H1 (cell line): Measurements from ENCODE around the gene URM1. TPM values are rescaled to one million over a fixed set of nuclear protein-coding genes. Genes with fewer than 3 reads are reported as not detected.

ENCODE experiments used
- CTCF ChIA-PET: fragments of 300-600 bp; sonication (Branson Sonifier 250); formaldehyde crosslinking; loops from one replicate; lab custom pipeline; 2021; ENCODE audit not compliant: partially characterized antibody; lab: Charles Lee
- POLR2A ChIA-PET: fragments of 300-600 bp; sonication (Branson Sonifier 250); formaldehyde crosslinking; loops from one replicate; lab custom pipeline; 2021; ENCODE audit warnings: inconsistent platforms; ENCODE audit not compliant: partially characterized antibody; lab: Charles Lee
- DNase-seq, 2 experiments: peaks; one replicate each; pipeline versions ENCODE4 v3.0.0 to v3.0.0-alpha.2; 2010 to 2022; ENCODE audit warnings: low spot score in 2 of 2, low read depth in 1 of 2, mixed read lengths in 1 of 2
- FAIRE-seq: peaks from 2 replicates; lab custom pipeline; 2011; peaks lifted over from hg19 to GRCh38; lab: Jason Lieb, UNC
- H2AFZ ChIP-seq: 2 replicates; pipeline ENCODE4 v1.8.1; 2012; ENCODE audit warnings: low read length, inconsistent platforms
- H2AK5ac ChIP-seq: 2 replicates; pipeline ENCODE4 v1.6.1; 2013; ENCODE audit warnings: low read depth, low read length
- H2BK120ac ChIP-seq: replicated peaks from 2 replicates; pipeline ENCODE3; 2013; ENCODE audit warnings: low read depth, low read length, inconsistent platforms
- H2BK12ac ChIP-seq: 2 replicates; pipeline ENCODE4 v1.6.1; 2013; ENCODE audit warnings: low read depth, low read length
- H2BK15ac ChIP-seq: 2 replicates; pipeline ENCODE4 v1.6.1; 2013; ENCODE audit warnings: low read length
- H2BK20ac ChIP-seq: 2 replicates; pipeline ENCODE4 v1.6.1; 2013; ENCODE audit warnings: low read length
- H2BK5ac ChIP-seq: 2 replicates; pipeline ENCODE4 v1.6.1; 2013; ENCODE audit warnings: low read depth, low read length
- H3K14ac ChIP-seq: 2 replicates; pipeline ENCODE4 v1.6.1; 2013; ENCODE audit warnings: inconsistent platforms; ENCODE audit not compliant: insufficient read length
- H3K18ac ChIP-seq: 2 replicates; pipeline ENCODE4 v1.6.1; 2013; ENCODE audit warnings: low read length; ENCODE audit errors: extremely low read depth
- H3K23ac ChIP-seq: 2 replicates; pipeline ENCODE4 v1.6.1; 2013; ENCODE audit warnings: inconsistent platforms; ENCODE audit not compliant: insufficient read length
- H3K23me2 ChIP-seq: 2 replicates; pipeline ENCODE4 v1.6.1; 2013; ENCODE audit warnings: low read depth, low read length
- H3K27ac ChIP-seq: 2 replicates; pipeline ENCODE4 v1.6.1; 2011; ENCODE audit warnings: low read depth, low read length, inconsistent platforms
- H3K27me3 ChIP-seq, 4 experiments: replicated peaks in 1 of 4; 1 replicate in 1 of 4; 2 replicates in 3 of 4; pipeline versions ENCODE4 v1.6.1 to v1.8.1; 2011 to 2013; ENCODE audit warnings: low read length in 3 of 4, mild to moderate bottlenecking in 3 of 4, inconsistent platforms in 2 of 4, mixed read lengths in 2 of 4, moderate library complexity in 1 of 4; ENCODE audit not compliant: control insufficient read depth in 3 of 4, insufficient read depth in 3 of 4; ENCODE audit errors: extremely low read depth in 1 of 4
- H3K36me3 ChIP-seq, 4 experiments: 2 replicates each; pipeline versions ENCODE4 v1.6.1 to v1.8.1; 2011 to 2013; ENCODE audit warnings: mild to moderate bottlenecking in 4 of 4, low read length in 3 of 4, moderate library complexity in 2 of 4, control low read depth in 1 of 4, inconsistent platforms in 1 of 4; ENCODE audit not compliant: insufficient read depth in 4 of 4, control insufficient read depth in 2 of 4
- H3K4ac ChIP-seq: replicated peaks from 2 replicates; pipeline ENCODE3; 2013; ENCODE audit warnings: low read length, low read depth, mixed read lengths, inconsistent platforms; ENCODE audit not compliant: insufficient read length
- H3K4me1 ChIP-seq, 4 experiments: replicated peaks in 1 of 4; 1 replicate in 1 of 4; 2 replicates in 3 of 4; pipeline versions ENCODE4 v1.6.1 to v1.8.1; 2011 to 2013; ENCODE audit warnings: low read length in 3 of 4, inconsistent platforms in 2 of 4, mixed read lengths in 1 of 4; ENCODE audit not compliant: insufficient read depth in 4 of 4, control insufficient read depth in 3 of 4
- H3K4me2 ChIP-seq, 2 experiments: 2 replicates each; pipeline versions ENCODE4 v1.6.1 to v1.8.1; 2011 to 2013; ENCODE audit warnings: low read depth in 2 of 2, low read length in 2 of 2, control low read depth in 1 of 2, inconsistent platforms in 1 of 2, mild to moderate bottlenecking in 1 of 2; ENCODE audit not compliant: insufficient read depth in 1 of 2
- H3K4me3 ChIP-seq, 4 experiments: fragments of 200-600, 300-600 bp in 1 of 4; sonication (generic), shearing (Covaris generic), sonication (Bioruptor Twin) in 1 of 4; 2 replicates each; pipeline versions ENCODE4 v1.5.1 to v1.8.1; 2011 to 2016; ENCODE audit warnings: low read length in 4 of 4, low read depth in 3 of 4, control low read depth in 2 of 4, inconsistent platforms in 2 of 4, mild to moderate bottlenecking in 2 of 4, mixed read lengths in 1 of 4, moderate library complexity in 1 of 4; ENCODE audit not compliant: insufficient read depth in 2 of 4; ENCODE audit errors: extremely low read depth in 1 of 4
- H3K56ac ChIP-seq: replicated peaks from 2 replicates; pipeline ENCODE3; 2013; ENCODE audit warnings: low read depth, mild to moderate bottlenecking, mixed read lengths, low read length, inconsistent platforms; ENCODE audit not compliant: insufficient read length
- H3K79me1 ChIP-seq: 2 replicates; pipeline ENCODE4 v1.6.1; 2013; ENCODE audit warnings: low read depth, low read length, control low read depth
- H3K79me2 ChIP-seq, 2 experiments: 2 replicates each; pipeline versions ENCODE4 v1.6.1 to v1.8.1; 2012 to 2013; ENCODE audit warnings: low read length in 2 of 2, mild to moderate bottlenecking in 2 of 2, inconsistent platforms in 1 of 2; ENCODE audit not compliant: insufficient read depth in 2 of 2, control insufficient read depth in 1 of 2
- H3K9ac ChIP-seq, 4 experiments: replicated peaks in 1 of 4; 1 replicate in 1 of 4; 2 replicates in 3 of 4; pipeline versions ENCODE4 v1.6.1 to v1.8.1; 2011 to 2013; ENCODE audit warnings: low read depth in 3 of 4, low read length in 3 of 4, control low read depth in 2 of 4, mild to moderate bottlenecking in 2 of 4, moderate library complexity in 2 of 4, inconsistent platforms in 1 of 4; ENCODE audit errors: extremely low read depth in 1 of 4
- H3K9me3 ChIP-seq, 2 experiments: 2 replicates each; pipeline versions ENCODE4 v1.6.1 to v1.8.1; 2012 to 2013; ENCODE audit warnings: mild to moderate bottlenecking in 2 of 2, moderate library complexity in 2 of 2, control low read depth in 1 of 2, inconsistent platforms in 1 of 2, low read depth in 1 of 2, low read length in 1 of 2, mixed read lengths in 1 of 2; ENCODE audit not compliant: insufficient read depth in 2 of 2
- H4K20me1 ChIP-seq, 2 experiments: replicated peaks in 1 of 2; 2 replicates each; pipeline versions ENCODE3 to v1.8.1; 2011 to 2013; ENCODE audit warnings: inconsistent platforms in 2 of 2, low read length in 2 of 2, mild to moderate bottlenecking in 1 of 2; ENCODE audit not compliant: insufficient read depth in 2 of 2, control insufficient read depth in 1 of 2
- H4K5ac ChIP-seq: 2 replicates; pipeline ENCODE4 v1.6.1; 2013; ENCODE audit warnings: low read length, low read depth, mixed read lengths, inconsistent platforms; ENCODE audit not compliant: insufficient read length
- H4K8ac ChIP-seq: 2 replicates; pipeline ENCODE4 v1.8.0; 2013; ENCODE audit warnings: mild to moderate bottlenecking, moderate library complexity, low read length, inconsistent platforms; ENCODE audit not compliant: insufficient read depth; ENCODE audit errors: extremely low read depth
- H4K91ac ChIP-seq: replicated peaks from 2 replicates; pipeline ENCODE3; 2013; ENCODE audit warnings: low read length, mixed read lengths, inconsistent platforms; ENCODE audit not compliant: insufficient read length
- JUN ChIP-seq: IDR thresholded peaks from 2 replicates; pipeline ENCODE4 v1.6.1; 2011; ENCODE audit warnings: low read depth, mild to moderate bottlenecking, improper control_type of control experiment, low read length
- KDM1A ChIP-seq: fragments of 200-600, 300-600 bp; sonication (generic); IDR thresholded peaks from 2 replicates; pipeline ENCODE4 v1.7.1; 2016; ENCODE audit warnings: mild to moderate bottlenecking, low read length, borderline replicate concordance
- KDM5A ChIP-seq: fragments of 200-600 bp; IDR thresholded peaks from 2 replicates; pipeline ENCODE4 v1.7.1; 2012; ENCODE audit warnings: mild to moderate bottlenecking, low read length, inconsistent platforms, mixed read lengths
- TBP ChIP-seq: IDR thresholded peaks from 2 replicates; pipeline ENCODE4 v1.6.1; 2011; ENCODE audit warnings: low read depth, low read length, improper control_type of control experiment
- WGBS, 2 experiments: shearing (Covaris generic) in 1 of 2; methylation state at CpG; one replicate each; pipeline versions ENCODE4 v1.1.6 to v1.1.7; 2013 to 2015; ENCODE audit warnings: low lambda C conversion rate in 2 of 2, mixed read lengths in 2 of 2, inconsistent platforms in 1 of 2, low coverage in 1 of 2, missing lambda C conversion rate in 1 of 2; ENCODE audit not compliant: insufficient replicate concordance in 2 of 2, insufficient coverage in 1 of 2, insufficient read length in 1 of 2; ENCODE audit errors: extremely low coverage in 1 of 2, missing lambda C conversion rate in 1 of 2; 5-methylcytosine and 5-hydroxymethylcytosine counted together
- polyA plus RNA-seq, 7 experiments: library from polyadenylated mRNA; depleted of rRNA in 3 of 7; stranded (reverse) in 5 of 7; unstranded in 2 of 7; fragments of >200 nt in 5 of 7; fragments of 200-250 nt in 2 of 7; gene quantifications; 1 replicate in 5 of 7; 2 replicates in 1 of 7; 4 replicates in 1 of 7; pipeline versions ENCODE4 v1.2.1 to v1.2.3, GENCODE V29; 2011 to 2013; ENCODE audit warnings: missing spikeins in 2 of 7, mixed read lengths in 2 of 7
- total RNA-seq: library from RNA; stranded (reverse); fragmentation: NEBNext Ultra II Directional; extraction: Animal tissue kit (Norgen Biotek cat#: 25700); gene quantifications from 2 replicates; pipeline ENCODE4 v1.2.1, GENCODE V29; 2021

Gene URM1
- total and polyA plus RNA-seq, 2 of the 8 experiments (the other 6 are each of a cell fraction or from before 2014, with no cell fraction given) = 58.3 to 62.3 TPM

DNA sequence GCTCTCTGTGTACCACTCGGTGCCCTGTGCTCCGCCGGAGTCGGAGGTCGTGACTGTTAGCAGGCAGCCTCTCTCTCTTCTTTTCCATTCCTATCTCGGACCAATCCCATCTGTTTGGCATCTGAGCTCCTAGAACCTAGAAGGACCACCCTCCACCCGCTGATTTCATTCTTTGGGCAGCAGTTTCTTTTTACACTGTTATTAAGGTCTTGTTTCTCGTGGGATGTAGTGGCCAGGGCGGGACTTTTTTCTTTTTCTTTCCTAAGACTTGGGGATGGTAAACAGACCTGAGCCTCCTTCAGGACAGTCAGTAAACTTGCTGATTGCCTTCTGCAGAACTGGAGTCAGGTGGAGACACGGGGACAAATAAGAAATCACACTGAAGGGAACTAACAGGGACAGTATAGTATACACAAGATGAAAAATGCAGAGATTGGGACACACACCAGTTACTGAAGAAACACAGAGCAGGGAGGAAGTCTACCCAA, 500 bp downstream of the URM1 start:
- no peak overlapping the region for H2BK15ac ChIP-seq
- no peak for DNase-seq
- H3K27me3 ChIP-seq = peaks cover 6 to 17% (median 9%) of the 10 kb centered on the region in 4 experiments
- POLR2A ChIA-PET = interaction anchor here (0.9 to 6.2 kb wide), 7 partner anchors 12 to 157 kb away, joined by 3 to 52 read pairs (median 5); partner anchors contain the start of genes GOLGA2 and SWI5
- CTCF ChIA-PET = interaction anchor here (0.6 to 25.1 kb wide), 7 partner anchors 9 to 77 kb away, joined by 3 to 544 read pairs (median 5); no protein-coding TSS in a partner anchor
- no peak overlapping the region for H4K5ac ChIP-seq
- TF ChIP-seq KDM1A (no peak), TBP (no peak), JUN (no peak), KDM5A (peak; percentile 73; the same call in 1 of the 2 replicates)
- TF ChIP-seq, all 59 proteins: peak for 1
- Histone ChIP-seq H3K4ac (no peak overlapping the region), H3K36me3 (no peaks in the 10 kb centered on the region; a peak in 2 of 8 replicates), H4K8ac (0 out of 2 replicates have a peak overlapping the region, but pooled peaks have one; percentile 19), H2AFZ (peak overlapping the region; percentile 65; the same call in 1 of the 2 replicates), H3K9me3 (no peaks in the 10 kb centered on the region), H3K79me1 (peaks cover 10% of the 10 kb centered on the region; the same call in 1 of the 2 replicates), H3K23ac (no peak overlapping the region), H3K27ac (no peak overlapping the region), H2AK5ac (no peak overlapping the region), H3K4me1 (peaks cover 0 to 8% (median 3%) of the 10 kb centered on the region in 4 experiments; a peak in 4 of 7 replicates), H2BK20ac (no peak overlapping the region), H3K9ac (peak overlapping the region; percentile 43 to 78 (median 70)), H3K4me3 (peak overlapping the region; percentile 82 to 96 (median 95)), H2BK120ac (no peak overlapping the region), H4K20me1 (peaks cover 0 to 12% of the 10 kb centered on the region in 2 experiments), H3K56ac (no peak overlapping the region), H2BK5ac (0 out of 2 replicates have a peak overlapping the region, but pooled peaks have one; percentile 10), H3K23me2 (peaks cover 8% of the 10 kb centered on the region; the same call in 1 of the 2 replicates), H3K14ac (no peak overlapping the region), H3K4me2 (peak overlapping the region; percentile 77 to 90), H3K18ac (peak overlapping the region; percentile 48; the same call in 1 of the 2 replicates), H2BK12ac (no peak overlapping the region), H4K91ac (no peak overlapping the region), H3K79me2 (peaks cover 7 to 25% of the 10 kb centered on the region in 2 experiments)
- WGBS, 2 experiments = 4% methylated on average over 10 of the region's 10 CpGs; no CpG with 5 or more reads in 1 of the 2 experiments
- no peak for FAIRE-seq
